ENCODE measurements around the gene IMPA2.

DNA sequence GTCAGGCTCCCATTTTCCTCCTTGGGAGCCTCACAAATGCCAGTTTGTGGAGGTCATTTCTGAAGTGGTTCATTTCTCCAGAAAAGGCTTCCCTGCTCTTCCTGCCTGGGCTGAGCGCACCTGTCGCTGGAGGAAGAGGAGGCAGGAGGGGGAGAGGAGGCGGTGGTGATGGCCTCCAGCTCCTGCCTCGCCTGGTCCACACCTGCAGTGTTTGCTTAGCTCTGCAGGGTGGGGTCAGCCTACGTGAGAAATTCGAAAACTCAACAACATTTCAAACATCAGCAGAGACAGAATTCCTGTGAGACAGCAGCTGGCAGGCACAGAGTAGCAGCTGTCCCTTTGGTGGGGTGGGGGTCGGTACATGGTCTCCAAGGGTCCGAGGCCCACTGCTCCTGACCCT, 7.9 kb downstream of the IMPA2 start:
- TF ChIP-seq, protein P1, sequence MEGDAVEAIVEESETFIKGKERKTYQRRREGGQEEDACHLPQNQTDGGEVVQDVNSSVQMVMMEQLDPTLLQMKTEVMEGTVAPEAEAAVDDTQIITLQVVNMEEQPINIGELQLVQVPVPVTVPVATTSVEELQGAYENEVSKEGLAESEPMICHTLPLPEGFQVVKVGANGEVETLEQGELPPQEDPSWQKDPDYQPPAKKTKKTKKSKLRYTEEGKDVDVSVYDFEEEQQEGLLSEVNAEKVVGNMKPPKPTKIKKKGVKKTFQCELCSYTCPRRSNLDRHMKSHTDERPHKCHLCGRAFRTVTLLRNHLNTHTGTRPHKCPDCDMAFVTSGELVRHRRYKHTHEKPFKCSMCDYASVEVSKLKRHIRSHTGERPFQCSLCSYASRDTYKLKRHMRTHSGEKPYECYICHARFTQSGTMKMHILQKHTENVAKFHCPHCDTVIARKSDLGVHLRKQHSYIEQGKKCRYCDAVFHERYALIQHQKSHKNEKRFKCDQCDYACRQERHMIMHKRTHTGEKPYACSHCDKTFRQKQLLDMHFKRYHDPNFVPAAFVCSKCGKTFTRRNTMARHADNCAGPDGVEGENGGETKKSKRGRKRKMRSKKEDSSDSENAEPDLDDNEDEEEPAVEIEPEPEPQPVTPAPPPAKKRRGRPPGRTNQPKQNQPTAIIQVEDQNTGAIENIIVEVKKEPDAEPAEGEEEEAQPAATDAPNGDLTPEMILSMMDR (conservative IDR thresholded peaks at IDR 0.05; ENCODE audit: low read depth, low read length), result no peak
- no peak for TF ChIP-seq EZH2 (IDR thresholded peaks at IDR 0.05; ENCODE audit: borderline replicate concordance, low read depth, low read length, poor library complexity, severe bottlenecking)

All from A673 (cell line).